HG03060 (cell line): ENCODE data around the gene SULF2.

Source experiments
- ATAC-seq: cut with Tn5 transposase; IDR thresholded peaks from one replicate; pipeline ENCODE4 v1.9.1; 2021; ENCODE audit warnings: low read depth, moderate number of reproducible peaks; ENCODE audit not compliant: unreplicated experiment

SULF2 gene

GRCh38 chr20:47785854-47786764 is 828 bp upstream of the SULF2 start:
- ATAC-seq: no peak

- ATAC-seq: no peak
These were observed 526 bp downstream of the SULF2 start for GRCh38 chr20:47784599-47785310.

- no peak for ATAC-seq
These were observed 1.3 kb downstream of the SULF2 start for GRCh38 chr20:47783828-47784598.

GRCh38 chr20:47782920-47783552 is 2.2 kb downstream of the SULF2 start:
- no peak for ATAC-seq

- ATAC-seq: no peak
These were observed 3.2 kb downstream of the SULF2 start for GRCh38 chr20:47782076-47782475.

- ATAC-seq: no peak
These were observed 3.6 kb downstream of the SULF2 start for GRCh38 chr20:47781632-47782031.

GRCh38 chr20:47780720-47781389 is 4.4 kb downstream of the SULF2 start:
- ATAC-seq: no peak

GRCh38 chr20:47778398-47779354 is 6.6 kb downstream of the SULF2 start:
- no peak for ATAC-seq

GRCh38 chr20:47777220-47777619 is 8.1 kb downstream of the SULF2 start:
- ATAC-seq: no peak

GRCh38 chr20:47776639-47777038 is 8.6 kb downstream of the SULF2 start:
- no peak for ATAC-seq

GRCh38 chr20:47775841-47776240 is 9.4 kb downstream of the SULF2 start:
- ATAC-seq: no peak

- ATAC-seq: no peak
These were observed 10.2 kb downstream of the SULF2 start for GRCh38 chr20:47775039-47775438.

- no peak for ATAC-seq
These were observed 11.0 kb downstream of the SULF2 start for GRCh38 chr20:47774131-47774777.

GRCh38 chr20:47773371-47773786 is 11.9 kb downstream of the SULF2 start:
- no peak for ATAC-seq

GRCh38 chr20:47770935-47771334 is 14.3 kb downstream of the SULF2 start:
- ATAC-seq: no peak

GRCh38 chr20:47768016-47768824 is 17.1 kb downstream of the SULF2 start:
- no peak for ATAC-seq
